Activated CD8-positive, alpha-beta memory T cell treated with anti-CD3 and anti-CD28 coated beads, Interleukin-2, amount 50 U/mL, for 1 hour (primary cell): ENCODE results near the gene SEMA4C.
"Not testable (repeated sequence)": the region's sequence is repeated elsewhere in the genome, so short reads cannot be mapped to it uniquely, and the experiment has no call there.

ENCODE experiments used
- DNase-seq: peaks from one replicate; pipeline ENCODE4 v3.0.0-alpha.2; 2020; ENCODE audit errors: extremely low read depth

Gene SEMA4C

GRCh38 chr2:96898135-96898505, 28.2 kb upstream of the SEMA4C start:
- DNase-seq: no peak

- no peak for DNase-seq
Observed at GRCh38 chr2:96897491-96898134, 27.7 kb upstream of the SEMA4C start.

- DNase-seq: no peak
Observed at GRCh38 chr2:96895746-96896651, 26.1 kb upstream of the SEMA4C start.

- no peak for DNase-seq
Observed at GRCh38 chr2:96895032-96895745, 25.3 kb upstream of the SEMA4C start.

GRCh38 chr2:96894151-96894531, 24.3 kb upstream of the SEMA4C start:
- no peak for DNase-seq

GRCh38 chr2:96893289-96894150, 23.6 kb upstream of the SEMA4C start:
- no peak for DNase-seq

- no peak for DNase-seq
Observed at GRCh38 chr2:96891591-96892333, 21.9 kb upstream of the SEMA4C start.

GRCh38 chr2:96890726-96891385, 21.0 kb upstream of the SEMA4C start:
- no peak for DNase-seq

- no peak for DNase-seq
Observed at GRCh38 chr2:96890252-96890651, 20.4 kb upstream of the SEMA4C start.

- not testable (repeated sequence) for DNase-seq
Observed at GRCh38 chr2:96889502-96889901, 19.6 kb upstream of the SEMA4C start.

- no peak for DNase-seq
Observed at GRCh38 chr2:96888072-96889011, 18.5 kb upstream of the SEMA4C start.

- DNase-seq: no peak
Observed at GRCh38 chr2:96887493-96888012, 17.7 kb upstream of the SEMA4C start.

GRCh38 chr2:96885432-96886347, 15.8 kb upstream of the SEMA4C start:
- DNase-seq: no peak

- no peak for DNase-seq
Observed at GRCh38 chr2:96884299-96885094, 14.6 kb upstream of the SEMA4C start.

- no peak for DNase-seq
Observed at GRCh38 chr2:96883306-96883705, 13.4 kb upstream of the SEMA4C start.

- no peak for DNase-seq
Observed at GRCh38 chr2:96882906-96883305, 13.0 kb upstream of the SEMA4C start.

GRCh38 chr2:96882230-96882629, 12.3 kb upstream of the SEMA4C start:
- no peak for DNase-seq
